Measurements from ENCODE around the gene MRPL43. TPM values are rescaled to one million over a fixed set of nuclear protein-coding genes. Genes with fewer than 3 reads are reported as not detected.

The MRPL43 gene
- polyA plus RNA-seq, 4 donors: 71.4 to 116 (median 92.1) TPM

DNA sequence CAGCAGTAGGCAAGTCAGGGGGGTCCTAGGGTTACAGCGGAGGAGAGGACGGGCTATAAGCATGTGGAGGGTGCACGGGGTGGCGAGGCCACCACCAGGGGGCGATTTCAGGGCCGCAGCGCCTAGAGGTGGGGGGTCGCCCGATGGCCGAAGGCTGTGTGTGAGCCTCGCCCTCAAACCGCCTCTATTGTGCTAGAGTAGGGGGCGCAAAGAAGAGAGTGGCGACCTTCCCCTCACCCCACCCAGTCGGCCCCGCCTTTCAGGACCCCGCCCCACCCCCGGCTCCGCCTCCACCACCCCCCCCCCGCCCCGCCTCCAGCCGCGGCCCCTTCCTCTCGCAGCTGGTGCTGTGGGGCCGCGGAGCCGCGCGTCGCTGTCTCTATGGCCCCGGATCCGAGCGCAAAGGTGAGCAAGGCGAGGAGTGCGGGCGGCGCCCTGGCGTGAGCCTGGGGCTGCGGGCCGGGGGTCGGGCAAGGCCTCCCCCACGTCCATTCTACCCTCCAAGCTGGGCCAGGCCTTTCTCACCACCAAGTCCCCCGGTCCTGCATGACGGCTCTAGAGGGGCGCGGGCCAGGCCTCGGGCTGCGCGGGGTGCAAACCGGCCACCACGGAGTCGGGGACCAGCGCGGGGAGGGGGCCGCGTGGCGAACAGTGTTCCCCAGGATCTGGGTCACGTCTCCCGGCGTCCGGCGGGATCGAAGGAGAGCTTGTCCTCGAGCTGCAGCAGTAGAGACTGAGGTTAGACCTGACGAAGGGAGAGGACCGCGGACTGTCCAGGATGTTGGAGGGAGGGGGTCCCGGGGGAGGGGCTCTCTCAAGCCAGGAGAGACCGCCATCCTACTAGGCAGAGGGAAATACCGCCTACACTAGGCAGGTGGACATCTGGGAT, 17.9 kb downstream of the MRPL43 start, which contains the start of gene SEMA4G:
Gene SEMA4G (plus strand): TSS at position 318 of the 889 bp plus-strand sequence. CDS start 3,409 bp downstream, outside the sequence.
- DNase-seq (ENCODE audit: low read depth in 4 of 4, low spot score in 3 of 4): no peak

- DNase-seq (ENCODE audit: low read depth in 4 of 4, low spot score in 3 of 4): no peak
These were observed 18.5 kb downstream of the MRPL43 start for GRCh38 chr10:100968863-100969186.

DNA sequence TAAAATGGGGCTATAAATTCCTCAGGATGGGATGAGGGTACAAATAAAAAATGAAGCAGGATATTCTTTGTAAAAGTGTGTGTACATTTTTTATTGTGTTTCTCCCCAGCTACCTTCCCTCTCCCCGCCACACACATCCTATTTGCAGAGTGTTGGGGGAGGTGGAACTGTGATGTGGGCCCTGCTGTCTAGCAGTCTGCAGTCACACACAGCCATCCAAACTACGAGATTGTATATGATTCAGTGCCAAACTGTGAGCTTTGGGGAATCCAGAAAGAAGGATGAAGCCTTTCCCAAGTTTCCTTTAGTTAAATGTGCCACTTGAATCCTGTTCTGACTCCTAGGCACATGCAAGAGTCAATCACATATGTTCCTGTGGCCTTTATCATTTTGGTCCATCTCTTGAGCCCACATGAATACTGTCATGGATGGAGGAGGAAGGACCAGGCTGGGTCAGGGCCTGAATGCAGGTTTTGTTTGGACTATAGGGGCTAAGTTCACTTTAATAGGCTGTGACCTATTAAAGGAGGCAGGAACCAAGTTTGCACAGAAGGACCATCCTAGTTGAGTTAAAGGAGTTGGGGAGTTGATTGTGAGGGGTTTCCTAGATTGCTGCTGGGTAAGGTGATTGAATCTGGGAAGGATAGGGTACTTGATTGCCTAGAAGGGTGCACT, 19.1 kb downstream of the MRPL43 start:
- no peak for DNase-seq (ENCODE audit: low read depth in 4 of 4, low spot score in 3 of 4)

GRCh38 chr10:100967332-100967731, 20.0 kb downstream of the MRPL43 start:
- DNase-seq (ENCODE audit: low read depth in 4 of 4, low spot score in 3 of 4): no peak

- no peak for DNase-seq (ENCODE audit: low read depth in 4 of 4, low spot score in 3 of 4)
These were observed 20.4 kb downstream of the MRPL43 start for GRCh38 chr10:100966887-100967286.

DNA sequence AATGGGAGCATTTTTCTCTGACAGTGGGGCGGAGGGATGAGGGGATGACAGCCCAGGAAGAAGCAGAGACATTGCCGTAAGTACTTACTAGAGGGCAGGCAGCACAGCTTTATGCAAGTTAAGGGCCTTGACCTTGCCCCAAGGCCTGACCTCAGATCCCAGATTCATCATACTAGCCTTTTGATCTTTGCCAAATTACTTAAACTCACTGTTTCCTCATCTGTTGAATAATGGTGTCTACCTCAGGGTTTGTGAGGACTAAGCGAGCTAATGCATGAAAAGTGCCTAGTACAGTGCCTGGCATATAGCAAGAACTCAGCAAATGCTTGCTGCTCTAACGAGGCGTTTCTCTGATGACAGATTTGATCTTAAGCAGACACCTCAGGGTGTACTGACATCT, 21.5 kb downstream of the MRPL43 start:
- DNase-seq (ENCODE audit: low read depth in 4 of 4, low spot score in 3 of 4): no peak

DNA sequence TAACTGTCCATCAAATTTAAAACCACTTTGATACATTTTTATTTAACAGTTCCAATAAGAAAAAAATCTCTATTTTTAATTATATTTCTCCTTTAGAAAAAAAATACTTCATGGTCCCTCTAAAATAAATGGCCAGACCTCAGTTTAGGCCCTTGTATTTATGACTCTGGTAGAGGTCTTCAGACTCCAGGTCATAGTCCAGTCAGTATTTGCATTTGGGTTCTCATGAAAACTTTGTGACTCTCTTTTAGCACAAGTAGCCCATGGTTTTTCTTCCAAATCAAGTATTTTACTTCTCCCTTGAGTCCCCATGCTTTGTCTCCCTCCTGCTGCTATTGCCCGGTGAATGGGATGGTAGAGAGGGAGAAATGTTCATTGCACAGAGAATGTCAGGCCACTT, 23.5 kb downstream of the MRPL43 start:
- DNase-seq (ENCODE audit: low read depth in 4 of 4, low spot score in 3 of 4): no peak

DNA sequence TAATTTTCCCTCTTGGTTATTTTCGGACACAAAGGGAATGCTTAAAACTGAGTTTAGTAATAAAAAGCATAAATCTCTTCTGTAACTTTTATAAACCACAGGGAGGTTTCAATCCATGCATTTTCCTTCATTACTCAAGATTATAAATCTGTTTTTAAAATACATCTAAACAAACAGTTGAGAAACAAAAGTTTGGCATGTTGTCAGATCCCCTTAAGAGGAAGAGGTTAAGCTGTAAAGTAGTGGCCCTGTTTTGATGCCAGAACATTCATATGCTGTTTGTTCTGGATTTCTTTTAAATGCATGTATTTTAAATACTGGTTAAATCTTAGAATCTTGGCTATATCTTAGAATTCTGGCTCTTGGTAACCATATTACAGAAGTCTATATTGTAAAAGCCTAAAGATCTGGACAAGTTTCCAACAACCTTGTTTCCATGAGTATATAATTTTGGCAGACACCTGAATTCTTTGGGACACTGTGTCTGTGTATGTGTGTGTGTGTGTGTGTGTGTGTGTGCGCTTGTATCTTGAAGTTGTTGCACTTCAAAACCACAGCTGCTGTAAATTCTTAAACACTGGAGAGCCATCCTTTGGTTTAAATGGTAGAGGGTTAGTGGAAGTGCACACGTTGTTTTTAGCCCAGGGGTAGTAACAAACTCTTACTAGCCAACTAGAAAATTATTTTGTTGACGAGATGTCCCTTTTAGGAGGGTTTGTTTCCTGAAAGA, 24.8 kb downstream of the MRPL43 start:
- DNase-seq (ENCODE audit: low read depth in 4 of 4, low spot score in 3 of 4): no peak

DNA sequence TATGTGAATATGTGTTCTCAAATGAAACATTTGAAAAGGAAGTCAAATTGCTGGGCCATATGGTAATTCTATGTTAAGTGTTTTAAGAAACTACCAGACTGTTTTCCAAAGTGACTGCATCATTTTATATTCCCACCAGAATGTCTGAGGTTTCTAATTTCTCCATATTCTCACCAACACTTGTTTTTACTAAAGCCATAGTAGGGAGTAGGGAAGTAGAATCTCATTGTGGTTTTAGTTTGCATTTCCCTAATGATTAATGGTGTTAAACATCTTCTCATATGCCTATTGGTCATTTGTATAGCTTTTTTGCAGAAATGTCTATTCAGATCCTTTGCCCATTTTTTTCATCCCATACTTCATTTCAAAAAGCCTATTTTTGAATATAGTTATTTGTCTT, 27.0 kb downstream of the MRPL43 start:
- no peak for DNase-seq (ENCODE audit: low read depth in 4 of 4, low spot score in 3 of 4)

GRCh38 chr10:100948916-100949315, 38.4 kb downstream of the MRPL43 start:
- DNase-seq (ENCODE audit: low read depth in 4 of 4, low spot score in 3 of 4): no peak

DNA sequence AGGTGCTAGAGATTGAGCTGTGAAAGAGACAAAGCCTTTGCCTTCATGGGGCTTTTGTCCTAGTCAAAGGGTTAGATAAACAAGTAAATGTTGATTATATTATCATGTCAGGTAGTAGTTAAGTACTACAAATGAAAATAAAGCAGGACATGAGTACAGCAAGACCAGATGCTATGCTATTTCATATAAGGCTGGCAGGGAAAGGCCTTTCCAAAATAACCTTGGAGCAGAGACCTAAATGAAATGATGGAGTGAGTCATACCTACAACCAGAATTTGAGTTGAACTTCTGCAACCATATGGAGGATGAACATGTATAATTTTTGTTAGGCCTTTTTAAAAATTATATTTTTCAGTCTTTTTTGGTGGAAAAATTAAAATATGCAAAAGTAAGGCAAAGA, 41.5 kb downstream of the MRPL43 start:
- no peak for DNase-seq (ENCODE audit: low read depth in 4 of 4, low spot score in 3 of 4)

DNA sequence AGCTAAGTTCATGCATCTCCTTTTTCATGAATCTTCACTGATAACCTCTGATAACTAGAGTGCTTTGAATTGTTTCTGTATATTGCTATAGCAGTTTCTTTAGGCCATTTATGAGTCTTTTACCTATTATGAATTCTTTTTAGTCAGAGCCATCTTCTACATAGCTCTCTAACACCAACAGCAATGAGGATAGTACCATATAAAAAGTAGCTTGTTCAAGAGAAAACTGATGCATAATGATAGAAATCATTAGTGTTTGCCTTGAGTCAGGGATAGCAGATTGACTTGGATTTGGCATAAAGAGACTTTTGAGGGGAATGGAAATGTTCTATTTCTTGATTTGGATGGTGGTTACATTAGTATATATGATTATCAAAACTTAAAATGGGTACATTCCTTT, 43.8 kb downstream of the MRPL43 start:
- no peak for DNase-seq (ENCODE audit: low read depth in 4 of 4, low spot score in 3 of 4)

DNA sequence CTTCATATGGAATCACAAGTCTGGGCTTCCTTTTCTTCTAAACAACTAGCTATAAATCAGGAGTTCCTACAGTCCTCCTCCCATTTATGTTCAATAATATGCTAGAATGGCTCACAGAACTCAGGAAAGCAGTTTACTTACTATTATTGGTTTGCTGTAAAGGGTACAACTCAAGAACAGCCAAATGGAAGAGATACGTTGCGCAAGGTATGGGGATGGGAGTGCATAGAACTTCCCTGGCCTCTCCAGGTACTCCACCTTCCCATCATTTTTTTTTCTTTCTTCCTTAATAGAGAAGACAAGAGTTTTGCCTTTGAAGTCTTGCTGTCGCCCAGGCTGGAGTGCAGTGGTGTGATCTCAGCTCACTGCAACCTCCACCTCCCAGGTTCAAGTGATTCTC, 45.1 kb downstream of the MRPL43 start:
- no peak for DNase-seq (ENCODE audit: low read depth in 4 of 4, low spot score in 3 of 4)

DNA sequence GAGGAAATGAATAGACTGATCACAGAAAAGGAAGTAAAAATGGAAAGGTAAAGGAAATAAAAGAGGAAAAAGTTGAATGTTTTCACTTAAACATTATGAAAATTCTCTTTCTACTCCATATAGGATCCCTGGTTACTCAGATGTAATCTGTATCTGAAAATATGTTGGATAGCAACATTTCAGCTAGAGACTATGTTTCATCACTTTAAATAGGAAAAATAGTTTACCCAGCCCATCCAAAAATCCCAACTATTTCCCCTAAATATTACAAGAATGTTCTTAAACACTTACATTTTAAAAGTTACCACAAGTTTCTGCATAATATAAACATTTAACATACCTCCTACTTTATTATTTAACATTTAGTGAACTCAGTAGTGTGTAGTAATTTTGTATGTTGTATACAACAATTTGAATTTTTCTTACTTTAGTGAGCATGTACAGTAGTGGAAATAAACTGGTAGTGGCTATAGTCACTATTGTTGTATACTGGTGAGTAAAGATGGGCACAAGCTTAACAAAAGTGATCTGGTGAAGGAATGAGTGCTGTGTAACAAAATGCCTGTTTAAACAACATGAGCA, 47.4 kb downstream of the MRPL43 start:
- no peak for DNase-seq (ENCODE audit: low read depth in 4 of 4, low spot score in 3 of 4)

Other genes with a start within 250 kb of the MRPL43 start
- gene PAX2, start 241.9 kb downstream of the MRPL43 start, polyA plus RNA-seq (ENCODE audit: insufficient read length in 4 of 4): 100 to 1,000 TPM in 3 of 4 donors, 10 to 100 TPM in 1; 20.2 to 237 (median 161) TPM
- 10 to 100 TPM; 31.4 to 47.1 (median 34.5) TPM for gene SLF2, start 74.5 kb downstream of the MRPL43 start, polyA plus RNA-seq (ENCODE audit: insufficient read length in 4 of 4)
- gene SEMA4G, start 18.0 kb downstream of the MRPL43 start, polyA plus RNA-seq (ENCODE audit: insufficient read length in 4 of 4): 10 to 100 TPM; 14.8 to 53.8 (median 45.3) TPM
- 10 to 100 TPM in 3 of 4 donors, 1 to 10 TPM in 1; 9.6 to 15.9 (median 15.4) TPM for gene TWNK, start within 50 bp of the MRPL43 start, polyA plus RNA-seq (ENCODE audit: insufficient read length in 4 of 4)
- 10 to 100 TPM; 47.0 to 75.9 (median 48.5) TPM for gene LZTS2, start 12.3 kb upstream of the MRPL43 start, polyA plus RNA-seq (ENCODE audit: insufficient read length in 4 of 4)
- gene PDZD7, start 43.6 kb upstream of the MRPL43 start, polyA plus RNA-seq (ENCODE audit: insufficient read length in 4 of 4): 1 to 10 TPM; 1.3 to 2.9 (median 2.2) TPM
- gene SFXN3, start 43.7 kb upstream of the MRPL43 start, polyA plus RNA-seq (ENCODE audit: insufficient read length in 4 of 4): 10 to 100 TPM; 16.7 to 30.3 (median 22.1) TPM
- 10 to 100 TPM in 3 of 4 donors, 1 to 10 TPM in 1; 9.6 to 44.4 (median 12.9) TPM for gene KAZALD1, start 74.5 kb upstream of the MRPL43 start, polyA plus RNA-seq (ENCODE audit: insufficient read length in 4 of 4)
- gene TLX1, start 143.8 kb upstream of the MRPL43 start, polyA plus RNA-seq (ENCODE audit: insufficient read length in 4 of 4): under 1 TPM in 2 of 4 donors, not detected in 2; 0.10 to 0.24 TPM
- gene LBX1, start 242.0 kb upstream of the MRPL43 start, polyA plus RNA-seq (ENCODE audit: insufficient read length in 4 of 4): not detected

All from left renal pelvis (tissue), 4 donors.